ENCODE data around the gene B4GAT1. TPM values are rescaled to one million over a fixed set of nuclear protein-coding genes. Genes with fewer than 3 reads are reported as not detected.

The B4GAT1 gene
- total and polyA plus RNA-seq, 2 of the 13 experiments (the other 11 are each of a cell fraction or from before 2014, with no cell fraction given) = 40.4 to 109 TPM

- no peak for TF ChIP-seq ZNF3 (CRISPR knock-in tag; IDR thresholded peaks at IDR 0.05)
- no peak for TF ChIP-seq ZNF720 (CRISPR knock-in tag; IDR thresholded peaks at IDR 0.05)
- TF ChIP-seq ZNF256 (CRISPR knock-in tag; conservative IDR thresholded peaks at IDR 0.05) = no peak
- TF ChIP-seq GMEB2 (CRISPR knock-in tag; IDR thresholded peaks at IDR 0.05; ENCODE audit: low read depth) = no peak
- TF ChIP-seq ZFP82 (CRISPR knock-in tag; IDR thresholded peaks at IDR 0.05; ENCODE audit: borderline replicate concordance) = no peak; the same call in 1 of the 2 replicates
- no peak for TF ChIP-seq ISX (CRISPR knock-in tag; conservative IDR thresholded peaks at IDR 0.05)
- TF ChIP-seq ZNF136 (CRISPR knock-in tag; IDR thresholded peaks at IDR 0.05; ENCODE audit: low read depth) = peak; percentile 46; the same call in 1 of the 2 replicates
- TF ChIP-seq KMT2B (CRISPR knock-in tag; IDR thresholded peaks at IDR 0.05) = no peak
- TF ChIP-seq TRAFD1 (CRISPR knock-in tag; IDR thresholded peaks at IDR 0.05; ENCODE audit: borderline replicate concordance) = no peak
- TF ChIP-seq HDAC2 (CRISPR knock-in tag; IDR thresholded peaks at IDR 0.05) = peak; percentile 5
- peak; percentile 96; the same call in 1 of the 2 replicates for TF ChIP-seq ZNF737 (CRISPR knock-in tag; IDR thresholded peaks at IDR 0.05; ENCODE audit: borderline replicate concordance)
- peak; percentile 59 for TF ChIP-seq UBTF (CRISPR knock-in tag; IDR thresholded peaks at IDR 0.05)
- peak; percentile 40; the same call in 1 of the 2 replicates for TF ChIP-seq PITX1 (CRISPR knock-in tag; IDR thresholded peaks at IDR 0.05)
- no peak for TF ChIP-seq KDM1A (CRISPR knock-in tag; IDR thresholded peaks at IDR 0.05)
- peak; percentile 56; the same call in 1 of the 2 replicates for TF ChIP-seq HES4 (CRISPR knock-in tag; IDR thresholded peaks at IDR 0.05; ENCODE audit: borderline replicate concordance)
- no peak for TF ChIP-seq ZSCAN21 (CRISPR knock-in tag; IDR thresholded peaks at IDR 0.05; ENCODE audit: borderline replicate concordance)
- 0 out of 2 replicates have a peak, but pooled peaks have one; percentile 21 for TF ChIP-seq SMAD1 (CRISPR knock-in tag; IDR thresholded peaks at IDR 0.05; ENCODE audit: borderline replicate concordance, low read depth)
- no peak for TF ChIP-seq NKX3-1 (CRISPR knock-in tag; IDR thresholded peaks at IDR 0.05)
- TF ChIP-seq ZNF770 (CRISPR knock-in tag; IDR thresholded peaks at IDR 0.05) = no peak
- TF ChIP-seq CHD2 (IDR thresholded peaks at IDR 0.05; ENCODE audit: low read depth, low read length) = no peak
Measured at GRCh38 chr11:66346476-66347424, 679 bp downstream of the B4GAT1 start (continued).
